Upper lobe of right lung (tissue), 1 donor: Measurements from ENCODE around the gene ABHD3. TPM values are rescaled to one million over a fixed set of nuclear protein-coding genes. Genes with fewer than 3 reads are reported as not detected.

Experiments
- ATAC-seq: fragments of 200-7000 bp; cut with Tn5 transposase; one replicate; pipeline ENCODE4 v1.9.1; 2020; ENCODE audit warnings: mild to moderate bottlenecking, moderate library complexity
- DNase-seq: peaks from one replicate; pipeline ENCODE4 v3.0.0-alpha.2; 2020
- H3K27ac ChIP-seq: fragments of 200-600 bp; one replicate; pipeline ENCODE4 v1.8.0; 2022
- H3K27me3 ChIP-seq: fragments of 200-600 bp; one replicate; pipeline ENCODE4 v1.8.0; 2022; ENCODE audit warnings: mild to moderate bottlenecking
- H3K36me3 ChIP-seq: fragments of 200-600 bp; one replicate; pipeline ENCODE4 v1.8.0; 2022
- H3K4me1 ChIP-seq: fragments of 200-600 bp; one replicate; pipeline ENCODE4 v1.8.0; 2022
- H3K4me3 ChIP-seq: fragments of 200-600 bp; one replicate; pipeline ENCODE4 v1.8.0; 2022; ENCODE audit warnings: mild to moderate bottlenecking
- H3K9me3 ChIP-seq: fragments of 200-600 bp; one replicate; pipeline ENCODE4 v1.8.0; 2022
- CTCF ChIP-seq: fragments of 200-600 bp; IDR thresholded peaks from one replicate; pipeline ENCODE4 v1.8.0; 2022; ENCODE audit warnings: antibody characterized with exemption
- intact Hi-C: fragments of 100-400 bp; cut with DNase I; formaldehyde crosslinking; loops from one replicate; pipeline ENCODE4 v1.11.0; 2022
- microRNA-seq: library from miRNA; unstranded; fragments of <30 nt; microRNA quantifications from one replicate; pipeline ENCODE4 v1.2.0, GENCODE V29; 2020; ENCODE audit warnings: borderline microRNAs expressed
- total RNA-seq: library from RNA; stranded (reverse); fragmentation: NEBNext Ultra II Directional; extraction: Animal tissue kit (Norgen Biotek cat#: 25700); gene quantifications from one replicate; pipeline ENCODE4 v1.2.1, GENCODE V29; 2021
- donor health status: DM: no; HTN: yes; CAD: no; lungs with severe emphysema.

ABHD3 gene
- total RNA-seq, 1 donor from 2014 or later: 23.8 TPM

- TF ChIP-seq CTCF: no peak
- peak overlapping the region; percentile 11 for H3K27ac ChIP-seq
- H3K36me3 ChIP-seq: no peaks in the 10 kb centered on the region
- H3K4me1 ChIP-seq: peaks cover 15% of the 10 kb centered on the region
- DNase-seq: no peak
- intact Hi-C loops: no loop called here
- no peaks in the 10 kb centered on the region for H3K9me3 ChIP-seq
- no peaks in the 10 kb centered on the region for H3K27me3 ChIP-seq
- H3K4me3 ChIP-seq: no peak overlapping the region
- no peak for ATAC-seq
Measured at GRCh38 chr18:21602299-21602587, 102.3 kb downstream of the ABHD3 start.

Small RNA genes lying within 50 kb of the gene (microRNA-seq; reads per million reads assigned to microRNA genes)
- gene MIR320C1: not detected

Other genes with a start within 250 kb of the ABHD3 start
- gene ESCO1, start 104.1 kb downstream of the ABHD3 start, total RNA-seq: 15.4 TPM
- 25.8 TPM for gene SNRPD1, start 92.5 kb downstream of the ABHD3 start, total RNA-seq
- gene MIB1, start 36.0 kb upstream of the ABHD3 start, total RNA-seq: 31.3 TPM